Right lung (tissue), 5 donors: ENCODE measurements around the gene JUNB. TPM values are rescaled to one million over a fixed set of nuclear protein-coding genes. Genes with fewer than 3 reads are reported as not detected.

Source experiments
- DNase-seq, 2 donors: peaks; one replicate each; pipeline ENCODE4 v3.0.0-alpha.2; 2013
- polyA plus RNA-seq, 5 donors: library from polyadenylated mRNA; unstranded; fragments of 120-200 nt; gene quantifications; one replicate each; pipeline versions ENCODE4 v1.2.1 to v1.2.3, GENCODE V29; 2013; ENCODE audit warnings: inconsistent platforms in 1 of 5, low replicate concordance in 1 of 5; ENCODE audit not compliant: insufficient read length in 5 of 5, insufficient read depth in 1 of 5

The JUNB gene
- polyA plus RNA-seq, 5 donors, result 14.8 to 132 (median 48.0) TPM

DNA sequence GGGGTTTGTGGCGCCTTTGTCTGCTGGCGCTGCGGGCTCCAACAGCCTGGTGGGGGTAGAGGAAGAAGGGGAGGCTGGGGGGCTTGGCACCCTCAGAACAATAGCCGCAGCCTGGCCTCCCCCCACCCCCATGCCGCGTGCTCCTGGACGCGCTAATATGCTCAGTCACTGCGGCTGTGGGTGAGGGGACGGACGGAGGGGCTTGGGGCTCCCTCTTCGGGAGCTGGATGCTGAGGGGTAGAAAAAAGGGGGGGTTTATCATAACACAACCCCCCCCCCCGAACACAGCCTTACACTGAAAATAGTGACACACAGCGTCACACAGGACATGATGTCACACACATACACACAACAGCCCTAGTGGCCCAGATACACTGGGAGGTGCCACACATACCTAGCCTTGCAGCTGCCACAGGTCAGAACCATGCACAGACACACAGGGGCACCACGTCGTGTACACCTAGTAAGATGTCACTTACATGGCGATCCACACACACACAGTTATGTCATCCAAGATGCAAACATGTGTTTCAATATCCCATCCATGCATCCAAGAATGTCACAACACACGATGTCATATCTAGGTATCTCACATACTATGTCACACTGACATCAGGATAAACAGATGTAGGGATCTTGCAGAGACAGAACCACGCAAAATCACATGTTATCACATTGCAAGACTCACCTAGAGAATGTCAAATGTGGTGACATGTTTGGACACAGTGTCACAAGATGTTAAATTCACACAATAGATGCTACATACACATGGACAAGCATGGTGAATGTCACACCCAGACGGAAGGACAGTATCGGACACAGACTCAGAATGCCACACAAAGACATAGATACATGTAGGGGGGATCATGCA, 47.8 kb downstream of the JUNB start:
- DNase-seq, result no peak

GRCh38 chr19:12840091-12841079, 49.1 kb downstream of the JUNB start:
- DNase-seq, result no peak

DNA sequence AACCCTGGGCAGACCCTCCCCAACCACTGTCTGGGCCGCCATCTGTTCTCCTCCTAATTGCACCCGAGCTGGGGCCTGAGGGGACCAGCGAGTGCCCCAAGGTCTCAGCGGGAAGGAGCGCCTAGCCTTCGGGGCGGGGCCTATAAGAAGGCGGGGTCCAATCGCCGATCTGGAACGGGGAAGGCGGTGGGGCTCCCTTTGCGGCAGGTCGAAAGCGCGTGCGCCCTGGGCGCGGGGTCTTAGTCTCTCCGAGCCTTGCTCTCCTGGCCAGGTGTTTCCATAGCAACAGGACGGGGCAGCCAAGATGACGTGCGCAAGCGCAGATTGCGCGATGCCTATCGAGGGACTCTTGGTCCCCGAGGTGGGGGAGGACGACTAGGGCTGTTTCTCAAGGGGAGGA, 49.8 kb downstream of the JUNB start:
- DNase-seq, result no peak

DNA sequence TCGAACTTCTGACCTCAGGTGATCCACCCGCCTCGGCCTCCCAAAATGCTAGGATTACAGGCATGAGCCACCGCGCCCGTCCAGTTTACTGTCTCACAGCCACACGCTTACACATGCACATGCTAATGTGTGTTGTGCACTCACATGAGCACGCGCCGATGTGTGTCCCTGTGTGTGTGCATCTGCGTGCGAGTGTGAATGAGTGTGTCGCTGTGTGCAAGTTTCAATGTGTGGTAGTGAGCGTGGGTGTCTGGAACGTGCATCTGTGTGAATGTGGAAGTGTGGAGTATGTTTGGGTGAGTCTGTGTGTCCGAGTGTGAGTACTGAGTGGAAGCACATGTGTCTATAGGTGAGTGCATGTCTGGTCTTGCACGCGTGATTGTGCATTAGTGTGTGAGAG, 51.2 kb downstream of the JUNB start:
- DNase-seq, result no peak

Other genes starting within 250 kb of the JUNB start
- 10 to 100 TPM in 3 of 5 donors, 1 to 10 TPM in 2; 8.4 to 12.1 (median 11.9) TPM for gene ZNF564, start 240.0 kb upstream of the JUNB start, polyA plus RNA-seq
- 1 to 10 TPM; 3.2 to 6.8 (median 5.0) TPM for gene ZNF490, start 180.7 kb upstream of the JUNB start, polyA plus RNA-seq
- 10 to 100 TPM; 13.9 to 23.7 (median 21.9) TPM for gene ZNF791, start 180.6 kb upstream of the JUNB start, polyA plus RNA-seq
- gene MAN2B1, start 124.7 kb upstream of the JUNB start, polyA plus RNA-seq, result 10 to 100 TPM; 27.3 to 42.1 (median 32.8) TPM
- 10 to 100 TPM; 18.4 to 28.6 (median 23.9) TPM for gene WDR83, start 124.7 kb upstream of the JUNB start, polyA plus RNA-seq
- gene DHPS, start 109.6 kb upstream of the JUNB start, polyA plus RNA-seq, result 10 to 100 TPM; 77.1 to 96.0 (median 87.7) TPM
- gene GNG14, start 103.5 kb upstream of the JUNB start, polyA plus RNA-seq, result under 1 TPM in 2 of 5 donors, not detected in 3; 0.60 to 0.82 TPM
- 10 to 100 TPM in 3 of 5 donors, 1 to 10 TPM in 2; 7.9 to 14.1 (median 10.1) TPM for gene FBXW9, start 94.9 kb upstream of the JUNB start, polyA plus RNA-seq
- gene TNPO2, start 67.6 kb upstream of the JUNB start, polyA plus RNA-seq, result 10 to 100 TPM; 69.3 to 85.1 (median 75.9) TPM
- 100 to 1,000 TPM; 139 to 222 (median 153) TPM for gene TRIR, start 56.8 kb upstream of the JUNB start, polyA plus RNA-seq
- 10 to 100 TPM; 52.8 to 70.1 (median 53.8) TPM for gene GET3, start 54.0 kb upstream of the JUNB start, polyA plus RNA-seq
- gene BEST2, start 39.7 kb upstream of the JUNB start, polyA plus RNA-seq, result under 1 TPM in 4 of 5 donors, not detected in 1; 0.09 to 0.19 (median 0.15) TPM
- gene HOOK2, start 15.9 kb upstream of the JUNB start, polyA plus RNA-seq, result 10 to 100 TPM; 59.2 to 79.9 (median 74.2) TPM
- 100 to 1,000 TPM; 197 to 304 (median 214) TPM for gene PRDX2, start 10.3 kb downstream of the JUNB start, polyA plus RNA-seq
- 10 to 100 TPM in 1 of 5 donors, 1 to 10 TPM in 4; 4.2 to 10.2 (median 7.2) TPM for gene THSD8, start 10.6 kb downstream of the JUNB start, polyA plus RNA-seq
- 10 to 100 TPM; 29.8 to 42.9 (median 32.9) TPM for gene RNASEH2A, start 15.1 kb downstream of the JUNB start, polyA plus RNA-seq
- under 1 TPM in 4 of 5 donors, not detected in 1; 0.08 to 0.19 (median 0.13) TPM for gene RTBDN, start 43.1 kb downstream of the JUNB start, polyA plus RNA-seq
- 1 to 10 TPM; 1.6 to 2.1 (median 2.0) TPM for gene MAST1, start 47.0 kb downstream of the JUNB start, polyA plus RNA-seq
- 10 to 100 TPM; 19.8 to 25.3 (median 20.7) TPM for gene DNASE2, start 90.0 kb downstream of the JUNB start, polyA plus RNA-seq
- gene KLF1, start 95.7 kb downstream of the JUNB start, polyA plus RNA-seq, result 1 to 10 TPM in 2 of 5 donors, under 1 TPM in 3; 0.30 to 2.3 (median 0.67) TPM
- gene GCDH, start 99.7 kb downstream of the JUNB start, polyA plus RNA-seq, result 10 to 100 TPM; 19.5 to 31.5 (median 24.8) TPM
- 1 to 10 TPM; 2.6 to 4.2 (median 3.1) TPM for gene SYCE2, start 127.8 kb downstream of the JUNB start, polyA plus RNA-seq
- gene FARSA, start 142.2 kb downstream of the JUNB start, polyA plus RNA-seq, result 10 to 100 TPM; 32.1 to 54.4 (median 44.3) TPM
- gene CALR, start 147.1 kb downstream of the JUNB start, polyA plus RNA-seq, result 100 to 1,000 TPM; 632 to 884 (median 841) TPM
- 100 to 1,000 TPM in 1 of 5 donors, 10 to 100 TPM in 4; 55.7 to 105 (median 76.3) TPM for gene RAD23A, start 154.4 kb downstream of the JUNB start, polyA plus RNA-seq
- 10 to 100 TPM; 22.7 to 51.6 (median 25.6) TPM for gene GADD45GIP1, start 165.7 kb downstream of the JUNB start, polyA plus RNA-seq
- gene DAND5, start 178.1 kb downstream of the JUNB start, polyA plus RNA-seq, result under 1 TPM; 0.21 to 0.57 (median 0.26) TPM
- 100 to 1,000 TPM in 3 of 5 donors, 10 to 100 TPM in 2; 83.6 to 141 (median 101) TPM for gene NFIX, start 204.0 kb downstream of the JUNB start, polyA plus RNA-seq